HG02571 (cell line): ENCODE measurements around the gene IL22RA1.

ENCODE experiments used
- ATAC-seq: cut with Tn5 transposase; IDR thresholded peaks from one replicate; pipeline ENCODE4 v1.9.1; 2021; ENCODE audit warnings: mild to moderate bottlenecking, moderate library complexity; ENCODE audit not compliant: unreplicated experiment

IL22RA1 gene

DNA sequence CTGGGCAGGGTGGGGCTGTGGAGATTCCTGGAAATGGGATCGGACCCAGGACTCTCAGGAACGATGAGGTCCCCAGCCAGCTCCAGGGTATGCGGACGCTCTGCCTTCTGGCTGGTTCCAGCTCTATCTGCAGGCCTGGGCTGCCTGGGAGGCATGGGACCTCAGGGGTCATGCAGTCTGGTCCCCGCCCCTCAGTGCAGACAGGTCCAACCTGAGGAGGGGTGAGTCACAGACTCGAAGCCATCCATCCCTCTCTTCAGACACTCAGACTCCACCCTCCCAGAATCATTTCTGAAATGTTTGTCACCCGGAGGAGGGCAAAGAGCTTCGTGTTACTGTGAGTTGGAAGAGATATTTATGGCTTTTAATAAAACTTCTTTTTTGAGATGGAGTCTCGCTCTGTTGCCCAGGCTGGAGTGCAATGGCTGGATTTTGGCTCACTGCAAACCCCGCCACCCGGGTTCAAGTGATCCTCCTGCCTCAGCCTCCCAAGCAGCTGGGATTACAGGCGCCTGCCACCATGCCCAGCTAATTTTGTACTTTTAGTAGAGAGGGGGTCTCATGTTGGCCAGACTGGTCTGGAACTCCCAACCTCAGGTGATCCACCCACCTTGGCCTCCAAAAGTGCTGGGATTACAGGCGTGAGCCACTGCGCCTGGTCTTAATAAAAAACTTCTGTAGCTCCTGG, 25.1 kb downstream of the IL22RA1 start:
- no peak for ATAC-seq

DNA sequence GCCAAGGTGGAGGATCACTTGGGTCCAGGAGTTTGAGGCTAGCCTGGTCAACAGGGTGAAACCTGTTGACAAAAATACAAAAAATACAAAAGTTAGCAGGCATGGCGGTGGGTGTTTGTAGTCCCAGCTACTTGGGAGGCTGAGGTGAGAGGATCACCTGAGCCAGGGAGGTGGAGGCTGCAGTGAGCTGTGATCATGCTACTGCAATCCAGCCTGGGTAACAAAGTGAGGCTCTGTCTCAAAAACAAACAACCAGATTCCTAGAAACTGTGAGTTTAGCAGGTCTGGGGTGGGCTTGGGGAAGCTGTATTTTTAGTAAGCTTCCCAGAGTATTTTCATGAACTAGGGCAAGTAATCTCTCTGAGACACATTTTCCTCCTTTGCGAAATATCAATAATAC, 25.8 kb downstream of the IL22RA1 start:
- ATAC-seq: no peak

DNA sequence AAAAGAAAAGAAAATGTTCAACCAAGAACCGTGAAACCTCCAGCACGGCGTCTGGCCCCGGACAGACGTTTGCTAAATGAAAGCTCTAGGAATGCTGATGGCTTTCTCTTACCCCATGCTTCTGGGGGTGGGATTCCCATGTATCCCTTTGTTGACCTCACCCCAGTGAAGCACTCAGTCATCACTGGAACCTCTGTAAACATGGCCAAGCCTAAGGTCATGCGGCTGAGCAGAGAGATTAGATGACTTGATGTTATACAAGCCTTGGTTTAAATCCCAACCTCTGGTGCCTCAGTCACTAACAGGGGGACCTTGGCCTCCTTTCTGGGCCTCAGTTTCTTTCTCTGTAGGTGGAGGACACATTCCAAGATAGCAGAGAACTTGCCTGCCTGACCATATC, 28.2 kb downstream of the IL22RA1 start:
- no peak for ATAC-seq

DNA sequence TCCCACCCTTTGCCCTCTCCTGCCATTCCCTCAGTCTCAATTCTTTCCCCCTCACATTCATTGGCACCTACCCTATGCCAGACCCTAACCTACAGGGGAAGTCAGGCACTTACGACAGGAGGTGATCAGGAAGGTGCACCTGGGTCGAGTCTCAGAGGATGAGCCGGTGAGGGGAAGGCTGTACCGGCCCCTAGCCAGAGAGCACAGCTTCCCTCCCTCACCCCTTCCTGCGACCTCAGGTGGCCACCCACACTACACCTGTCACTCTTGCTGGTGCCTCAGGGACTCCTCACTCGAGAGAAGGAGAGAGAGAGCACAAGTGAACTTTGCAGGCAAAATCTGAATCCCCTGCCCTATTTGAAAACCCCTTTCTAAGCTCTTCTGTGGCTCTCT, 29.3 kb downstream of the IL22RA1 start:
- no peak for ATAC-seq

DNA sequence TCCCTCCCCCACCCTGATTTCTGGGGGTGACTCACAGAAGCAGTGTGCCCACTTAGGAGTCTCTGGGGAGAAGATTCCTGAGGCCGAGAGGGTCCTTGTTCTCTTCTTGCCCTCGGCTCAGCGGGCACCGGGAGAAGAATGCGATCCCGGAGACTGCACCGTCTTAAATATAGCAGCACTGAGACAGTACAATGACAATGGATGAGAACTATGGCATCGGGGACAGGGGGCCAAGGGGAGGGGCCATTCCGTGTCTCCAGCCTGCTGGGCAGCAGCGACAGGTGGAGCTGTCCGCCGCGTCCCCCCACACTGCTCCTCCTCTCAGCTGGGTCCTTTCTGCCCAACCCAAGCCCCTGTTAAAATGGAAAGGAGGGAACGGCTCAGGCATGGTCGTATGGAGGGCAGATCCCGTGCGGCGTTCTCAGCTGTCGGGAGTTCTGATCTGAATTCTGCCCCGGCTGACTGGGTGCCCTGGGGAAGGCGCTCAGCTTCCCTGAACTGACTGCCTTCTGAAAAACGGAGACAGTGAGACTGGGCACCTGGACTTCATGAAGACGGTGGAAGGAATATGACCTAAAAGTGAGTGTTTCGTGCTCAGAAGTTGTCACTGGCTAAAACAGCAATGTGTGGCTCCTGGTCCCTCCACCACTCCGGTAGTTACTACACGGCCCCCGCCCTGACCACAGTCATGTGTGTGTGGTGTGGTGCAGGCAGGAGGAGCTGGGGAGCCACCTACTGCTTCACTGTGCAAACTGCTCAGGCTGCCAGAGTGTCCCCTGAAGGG, 30.8 kb downstream of the IL22RA1 start, which contains the start of gene MYOM3:
Gene MYOM3 (minus strand): TSS at position 140 of the 784 bp plus-strand sequence. CDS start 3,499 bp downstream, outside the sequence.
- ATAC-seq: no peak

DNA sequence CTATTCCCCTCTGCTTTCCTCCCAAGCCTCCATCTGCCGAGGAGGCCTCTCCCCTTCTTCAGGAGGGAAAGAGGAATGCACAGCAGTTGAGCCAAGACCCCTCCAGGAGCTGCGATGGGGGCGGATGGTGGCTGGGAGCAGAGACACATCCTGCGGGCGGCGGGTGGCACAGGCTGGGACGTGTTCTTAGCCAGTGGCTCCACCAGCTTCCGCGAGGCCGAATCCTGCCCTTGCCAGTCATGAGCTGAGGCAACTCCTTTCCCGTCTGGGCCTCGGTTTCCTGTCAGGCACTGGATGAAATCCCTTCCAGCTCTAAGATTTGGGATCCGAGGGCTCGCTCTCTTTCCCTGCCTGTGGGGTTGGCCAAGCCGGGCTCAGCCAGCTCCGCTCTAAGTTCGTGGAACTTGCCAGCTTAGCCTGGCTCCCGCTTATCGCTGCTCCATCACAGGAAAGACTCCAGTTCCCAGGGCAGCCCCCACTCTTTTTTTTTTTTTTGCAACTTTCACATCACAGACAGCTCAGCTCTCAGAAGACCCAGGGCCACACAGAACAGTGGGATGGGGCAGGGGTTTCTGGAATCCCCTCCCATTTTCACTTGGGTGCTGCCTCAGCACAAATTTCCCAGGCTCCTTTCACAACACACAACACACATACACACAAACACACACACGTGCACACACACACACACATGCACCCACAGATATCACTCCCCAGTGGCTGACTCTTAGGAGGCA, 31.5 kb downstream of the IL22RA1 start:
- ATAC-seq: no peak

DNA sequence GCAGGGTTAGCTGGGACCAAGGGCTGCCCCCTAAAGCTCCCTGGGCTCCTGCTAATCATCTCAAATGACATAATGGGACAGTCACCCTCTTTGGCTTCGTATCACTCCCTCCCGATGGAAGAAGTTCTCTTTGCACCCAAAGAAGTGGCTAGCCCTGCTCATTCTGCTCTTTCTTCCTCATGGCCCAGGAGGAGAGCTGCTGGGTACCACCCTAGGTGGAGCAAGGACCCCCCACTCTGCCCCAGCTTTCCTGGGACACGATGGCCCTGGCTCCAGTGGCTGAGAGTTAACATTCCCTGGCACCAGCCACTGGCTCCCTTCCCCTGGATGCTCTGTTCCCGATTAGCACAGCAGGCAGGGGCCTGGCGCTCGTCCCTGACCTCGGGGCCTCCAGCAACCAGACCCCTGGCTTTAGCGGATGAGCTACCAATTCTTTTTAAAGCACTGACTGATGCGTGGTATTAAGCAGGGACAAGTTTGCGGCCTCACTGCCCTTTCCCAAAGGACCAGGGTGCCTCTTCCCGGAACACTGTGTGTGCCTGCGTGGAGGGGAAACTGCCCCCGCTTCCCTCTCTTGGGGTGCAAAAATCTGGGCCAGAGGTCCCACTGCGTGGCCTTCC, 32.2 kb downstream of the IL22RA1 start:
- no peak for ATAC-seq

DNA sequence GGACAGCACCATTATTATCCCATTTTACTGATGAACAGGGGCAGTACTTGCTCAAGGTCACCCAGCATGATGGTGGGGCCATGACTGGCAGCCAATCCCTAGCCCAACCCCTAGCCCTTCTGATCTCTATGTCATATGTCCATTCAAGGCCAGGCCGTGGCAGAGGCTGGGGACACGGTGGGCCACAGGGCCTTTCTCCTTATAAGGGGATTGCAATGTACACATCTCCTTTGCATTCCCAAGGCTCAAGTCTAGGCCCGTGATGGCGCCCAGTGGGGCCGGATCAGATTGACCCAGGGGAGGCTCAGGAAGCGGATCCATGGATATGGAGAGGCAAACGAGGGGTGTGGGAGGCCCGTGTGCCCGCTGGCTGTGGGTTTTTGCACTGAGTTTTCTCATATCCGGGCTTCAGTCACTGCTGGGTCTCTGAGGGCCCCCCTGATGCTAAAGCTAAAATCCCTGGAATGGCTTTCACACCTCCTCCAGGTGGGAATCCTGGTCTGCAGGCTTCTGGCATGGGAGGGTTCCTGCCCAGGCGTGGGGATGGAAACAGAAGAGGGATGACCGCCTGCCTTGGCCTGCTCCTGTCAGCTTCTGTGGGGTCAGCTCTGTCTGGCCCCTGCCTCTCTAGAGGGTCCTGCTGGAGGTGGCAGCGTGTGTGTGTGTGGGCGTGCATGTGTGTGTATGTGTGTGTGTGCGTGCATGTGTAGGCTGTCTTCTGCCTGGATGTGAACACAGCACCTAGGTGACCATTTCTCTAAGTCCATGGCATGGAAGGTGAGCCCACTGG, 33.1 kb downstream of the IL22RA1 start:
- no peak for ATAC-seq

DNA sequence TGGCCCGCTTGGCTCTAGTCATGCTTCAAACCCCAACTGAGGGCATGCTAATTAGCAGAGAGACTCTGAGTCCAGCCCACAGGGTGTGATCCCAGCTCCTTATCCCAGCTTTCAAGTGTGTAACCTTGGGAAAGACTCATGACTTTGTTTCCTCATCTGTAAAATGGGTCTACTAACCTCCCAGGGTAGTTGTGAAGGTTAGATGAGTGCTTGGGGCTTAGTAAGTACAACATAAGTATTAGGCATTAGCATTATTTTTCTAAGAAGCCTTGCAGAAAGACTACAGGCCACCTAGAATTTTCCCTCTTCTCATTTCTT, 33.8 kb downstream of the IL22RA1 start:
- no peak for ATAC-seq

DNA sequence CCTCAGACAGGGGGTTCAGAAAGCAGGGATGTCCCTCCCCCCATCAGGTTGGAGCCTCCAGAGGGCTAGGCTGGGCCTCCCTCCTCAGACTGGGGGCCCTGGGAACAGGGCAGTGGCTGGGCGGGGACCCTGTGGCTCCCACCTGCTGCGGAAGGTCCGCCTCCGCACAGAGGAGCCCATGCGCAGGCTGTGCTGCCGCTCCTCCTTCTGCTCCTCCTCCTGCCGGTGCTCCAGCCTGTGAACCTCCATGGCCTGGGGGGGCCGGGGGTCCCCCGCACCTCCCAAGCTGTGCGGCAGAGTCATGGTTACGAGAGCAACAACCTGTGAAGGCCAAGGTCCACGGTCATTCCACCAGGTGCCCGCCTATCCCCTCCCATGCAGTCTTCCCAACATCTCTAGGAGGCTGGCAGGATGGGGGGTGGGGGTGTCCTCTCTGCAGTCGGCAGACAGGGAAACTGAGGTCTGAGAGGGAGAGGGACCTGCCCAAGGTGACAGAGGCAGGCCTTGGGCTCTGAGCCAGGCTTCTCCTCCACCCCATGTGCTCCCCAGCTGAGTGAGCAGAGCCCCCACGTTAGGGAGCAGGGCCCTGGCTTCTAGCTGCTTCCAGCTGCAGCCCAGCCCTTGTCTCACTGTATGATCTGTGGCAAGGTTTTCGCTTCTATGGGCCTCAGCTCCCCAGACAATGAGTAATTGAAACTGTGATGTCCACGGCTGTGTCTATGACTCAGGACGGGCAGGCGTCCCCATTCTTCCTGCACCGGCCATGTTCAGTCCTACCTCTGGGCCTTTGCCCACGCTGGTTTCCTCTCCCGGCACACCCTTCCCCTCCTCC, 34.4 kb downstream of the IL22RA1 start:
- no peak for ATAC-seq

DNA sequence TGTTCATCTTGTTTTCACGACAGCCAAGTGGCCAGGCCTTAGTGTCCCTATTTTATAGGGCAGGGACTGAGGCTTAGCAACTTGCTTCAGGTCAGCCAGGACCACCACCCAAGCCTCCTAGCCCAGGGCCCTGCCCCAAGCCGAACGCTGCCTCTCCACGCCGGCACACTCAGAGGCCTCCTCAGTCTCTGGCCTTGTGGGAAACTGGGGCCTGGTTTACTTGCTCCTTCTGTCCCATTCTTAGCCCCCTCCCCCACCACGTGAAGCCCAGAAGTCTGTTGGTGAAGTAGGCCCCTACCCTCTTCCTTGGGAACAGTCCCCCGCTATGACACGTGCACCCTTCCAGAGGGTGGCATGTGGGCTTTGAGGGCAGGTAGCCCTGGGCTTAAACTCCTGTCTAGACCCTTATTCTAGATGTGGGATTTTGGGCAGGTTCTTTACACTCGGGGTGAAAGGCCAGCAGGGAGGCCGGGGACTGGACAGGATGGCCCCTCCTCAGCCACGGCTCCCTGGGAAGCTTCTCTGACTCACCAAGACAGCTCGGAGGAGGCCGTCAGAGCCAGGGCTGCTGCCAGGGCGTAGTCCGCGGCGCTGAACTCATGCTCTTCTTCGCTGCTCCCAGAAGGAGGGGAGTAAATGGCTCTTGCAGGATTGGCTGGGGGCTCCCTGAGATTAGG, 35.3 kb downstream of the IL22RA1 start:
- ATAC-seq: no peak

DNA sequence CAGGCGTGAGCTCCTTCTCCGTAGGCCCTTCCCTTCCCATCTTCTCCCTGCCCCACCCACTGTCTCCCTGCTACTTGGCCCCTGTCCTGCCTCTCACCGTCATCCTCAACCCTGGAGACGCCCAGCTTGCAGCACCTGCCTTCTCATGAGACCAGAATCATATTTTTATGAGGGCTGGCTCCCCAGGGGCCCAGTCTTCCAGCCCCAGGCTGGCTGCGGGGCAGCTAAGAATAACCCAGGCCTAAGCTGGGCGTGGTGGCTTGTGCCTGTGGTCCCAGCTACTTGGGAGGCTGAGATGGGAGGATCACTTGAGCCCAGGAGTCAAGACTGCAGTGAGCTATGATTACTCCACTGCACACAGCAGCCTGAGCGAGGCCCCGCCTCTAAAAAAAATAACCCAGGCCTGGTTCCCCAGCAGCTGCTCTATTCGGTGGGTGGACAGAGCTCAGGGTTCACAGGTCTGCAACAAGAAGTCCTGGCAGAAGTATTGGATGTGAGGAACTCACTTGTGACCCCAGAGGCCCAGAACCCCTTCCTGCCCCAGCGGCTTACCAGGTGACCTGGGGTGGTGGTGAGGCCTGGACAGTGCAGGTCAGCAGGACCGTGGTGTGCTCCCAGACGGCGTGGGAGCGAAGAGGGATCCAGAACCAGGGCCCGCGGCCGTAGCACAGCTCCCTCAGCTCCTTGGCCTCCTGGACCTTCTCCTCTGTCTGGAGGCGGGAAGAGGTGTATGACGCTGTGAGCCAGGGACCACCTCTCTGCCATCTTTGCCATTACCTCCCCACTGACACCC, 37.4 kb downstream of the IL22RA1 start:
- no peak for ATAC-seq

DNA sequence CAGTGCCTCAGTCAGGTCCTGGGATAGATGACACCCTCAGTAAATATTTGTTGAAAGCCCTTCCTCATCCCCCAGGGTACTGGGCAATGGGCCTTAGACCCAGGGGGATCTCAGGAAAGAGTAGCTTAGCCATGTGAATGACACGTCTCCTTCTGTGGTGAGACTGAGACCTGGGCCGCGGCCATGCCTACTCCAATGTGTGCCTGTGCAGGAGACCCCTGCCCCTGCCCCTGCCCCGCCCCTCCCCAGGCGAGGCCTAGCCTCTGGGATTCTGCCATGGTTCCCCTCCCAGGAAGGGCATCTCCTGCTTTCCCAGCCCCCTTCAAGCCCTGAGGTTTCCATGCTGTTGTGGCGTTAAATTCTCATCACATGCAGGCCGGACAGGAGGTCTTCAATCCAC, 38.1 kb downstream of the IL22RA1 start:
- no peak for ATAC-seq

DNA sequence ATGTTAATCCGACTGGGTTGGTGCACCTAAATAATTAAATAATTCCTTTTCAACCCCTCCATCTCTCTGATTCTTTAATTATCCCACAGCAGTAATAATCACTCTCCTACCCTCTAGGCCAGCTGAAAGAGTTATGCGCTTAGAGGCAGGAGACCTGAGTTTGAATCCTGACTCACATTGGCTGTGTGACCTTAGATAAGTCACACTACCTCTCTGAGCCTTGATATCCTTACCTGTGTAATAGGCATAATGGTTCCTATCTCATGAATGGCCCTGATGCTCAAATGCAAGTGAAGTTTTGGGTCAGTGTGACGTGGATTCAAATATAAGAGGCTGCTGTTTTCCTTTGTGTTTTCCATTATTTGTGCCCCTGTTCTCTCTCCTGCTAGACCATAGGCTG, 39.1 kb downstream of the IL22RA1 start:
- ATAC-seq: no peak

DNA sequence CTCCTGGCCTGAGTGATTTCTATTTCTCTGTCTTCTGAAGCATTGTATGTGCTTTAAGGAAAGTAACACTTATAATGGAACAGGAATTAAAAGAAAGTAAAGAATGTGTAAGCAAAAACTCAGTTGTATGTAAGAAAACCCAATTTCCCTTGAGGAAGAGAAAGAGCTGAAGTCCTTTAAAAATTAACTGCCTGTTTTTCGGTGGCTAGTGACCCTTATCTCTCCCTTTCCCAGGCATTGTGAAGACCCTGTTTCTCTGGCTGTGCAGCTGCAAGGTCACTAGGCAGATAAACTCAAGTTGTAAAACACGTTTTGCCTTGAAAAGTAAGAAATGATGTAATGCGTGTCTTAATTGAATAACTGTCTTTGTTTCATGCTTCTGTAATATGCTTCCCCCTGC, 39.5 kb downstream of the IL22RA1 start:
- no peak for ATAC-seq

DNA sequence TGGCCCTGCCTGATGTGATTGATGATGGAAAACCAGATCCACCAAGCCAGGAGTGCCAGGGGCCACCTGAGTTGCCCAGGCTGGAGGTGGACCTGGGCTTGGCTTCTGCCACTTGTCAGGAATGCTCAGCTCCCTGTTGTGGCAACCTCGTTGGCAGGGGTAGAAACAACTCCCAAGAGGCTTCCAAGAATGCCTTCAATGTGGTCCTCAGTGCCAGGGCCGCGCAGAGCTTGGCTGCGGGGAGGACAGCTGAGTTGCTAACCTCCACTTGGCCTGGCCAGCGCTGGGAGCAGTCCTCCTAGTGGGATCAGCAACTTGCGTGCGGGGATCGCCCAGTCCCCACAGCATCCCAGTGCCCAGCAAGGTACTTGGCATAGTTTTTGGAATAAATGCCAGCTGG, 40.0 kb downstream of the IL22RA1 start:
- ATAC-seq: no peak

DNA sequence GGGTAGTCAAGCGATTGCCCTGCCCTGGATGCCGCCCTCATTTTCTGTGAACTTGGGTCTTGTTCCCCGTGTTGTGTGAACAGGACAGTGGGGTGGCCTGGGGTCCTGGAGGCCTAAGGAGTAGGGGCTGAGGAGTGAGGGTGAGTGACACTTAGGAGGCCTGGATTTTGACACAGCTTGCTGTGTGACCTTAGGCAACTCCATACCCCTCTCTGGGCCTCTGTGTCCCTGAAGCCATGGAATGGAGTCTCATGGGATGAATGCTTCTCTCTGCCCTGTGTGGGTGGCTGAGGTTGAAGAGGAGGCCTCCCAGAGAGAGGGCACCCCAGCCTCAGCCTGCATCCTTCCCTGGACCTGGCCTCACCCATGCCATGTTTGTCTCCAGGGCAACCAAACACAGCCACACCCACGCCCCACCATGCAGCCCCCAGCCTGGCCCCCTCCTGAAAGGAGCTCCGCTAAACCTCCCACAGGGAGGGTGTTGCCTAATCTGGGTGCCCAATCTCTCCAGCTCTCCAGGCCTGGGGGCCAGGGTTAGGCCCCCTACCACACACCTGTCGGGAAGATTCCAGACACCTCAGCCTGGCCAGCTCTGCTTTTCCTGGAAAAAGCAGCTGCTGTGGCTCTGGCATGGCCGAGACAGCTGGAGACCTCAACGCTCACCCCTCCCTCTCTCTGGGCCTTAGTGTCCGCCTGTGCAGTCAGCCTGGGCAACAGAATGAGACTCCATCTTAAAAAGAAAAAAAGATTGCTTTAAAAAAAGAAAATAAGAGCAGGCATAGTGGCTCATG, 40.9 kb downstream of the IL22RA1 start:
- no peak for ATAC-seq
